Gastroesophageal sphincter (tissue), 4 donors: Measurements from ENCODE around the gene ZNF630. TPM values are rescaled to one million over a fixed set of nuclear protein-coding genes. Genes with fewer than 3 reads are reported as not detected.
A peak's percentile ranks its signal among the peaks of the same experiment; 100 is the strongest.

Experiments
- ATAC-seq: fragments of 150-250 bp; one replicate; pipeline ENCODE4 v1.9.1; 2016; ENCODE audit warnings: mild to moderate bottlenecking, moderate library complexity
- H3K27ac ChIP-seq, 4 donors: fragments of 200-600 bp; sonication (generic) in 3 of 4; 1 replicate in 3 of 4; 2 replicates in 1 of 4; pipeline ENCODE4 v1.5.1; 2016 to 2019
- H3K27me3 ChIP-seq: fragments of 200-600 bp; sonication (generic); one replicate; pipeline ENCODE4 v1.5.1; 2019
- H3K36me3 ChIP-seq, 2 donors: fragments of 200-600 bp; sonication (generic); one replicate each; pipeline ENCODE4 v1.5.1; 2019; ENCODE audit warnings: control low read depth in 1 of 2
- H3K4me1 ChIP-seq, 3 donors: fragments of 200-600 bp; sonication (generic); 1 replicate in 2 of 3; 2 replicates in 1 of 3; pipeline ENCODE4 v1.5.1; 2016 to 2019; ENCODE audit warnings: control low read depth in 2 of 3
- H3K4me3 ChIP-seq, 2 donors: fragments of 200-600 bp; sonication (generic); one replicate each; pipeline ENCODE4 v1.5.1; 2019; ENCODE audit warnings: mild to moderate bottlenecking in 1 of 2, moderate library complexity in 1 of 2
- H3K9me3 ChIP-seq, 3 donors: fragments of 200-600 bp; sonication (generic); one replicate each; pipeline ENCODE4 v1.5.1; 2017 to 2019; ENCODE audit warnings: control low read depth in 2 of 3
- CTCF ChIP-seq, 4 experiments: fragments of 200-600 bp in 2 of 4; fragments of 450-650 bp in 2 of 4; sonication (generic) in 1 of 4; IDR thresholded peaks; one replicate each; pipeline ENCODE4 v1.5.1; 2017 to 2019; ENCODE audit warnings: antibody characterized with exemption in 4 of 4, mild to moderate bottlenecking in 2 of 4, moderate library complexity in 2 of 4
- EP300 ChIP-seq: sonication (generic); formaldehyde crosslinking; IDR thresholded peaks from one replicate; pipeline ENCODE4 v1.6.1; 2017; ENCODE audit warnings: antibody characterized with exemption, mild to moderate bottlenecking
- POLR2A ChIP-seq, 2 donors: fragments of 450-650 bp; IDR thresholded peaks; one replicate each; pipeline ENCODE4 v1.6.1; 2017; ENCODE audit warnings: antibody characterized with exemption in 2 of 2, mild to moderate bottlenecking in 2 of 2, moderate library complexity in 1 of 2
- POLR2AphosphoS5 ChIP-seq: sonication (generic); formaldehyde crosslinking; IDR thresholded peaks from one replicate; pipeline ENCODE4 v1.6.1; 2017; ENCODE audit warnings: antibody characterized with exemption
- WGBS, 2 donors: methylation state at CpG; one replicate each; pipeline ENCODE4 v1.1.5; 2018; ENCODE audit warnings: low coverage in 1 of 2; 5-methylcytosine and 5-hydroxymethylcytosine counted together
- total RNA-seq, 4 donors: library from RNA; depleted of rRNA; stranded (reverse); fragments of >200 nt; gene quantifications; one replicate each; pipeline ENCODE4 v1.1.0, GENCODE V29; 2016

The ZNF630 gene
- total RNA-seq, 4 donors from 2014 or later, result 2.8 to 7.8 (median 3.8) TPM

DNA sequence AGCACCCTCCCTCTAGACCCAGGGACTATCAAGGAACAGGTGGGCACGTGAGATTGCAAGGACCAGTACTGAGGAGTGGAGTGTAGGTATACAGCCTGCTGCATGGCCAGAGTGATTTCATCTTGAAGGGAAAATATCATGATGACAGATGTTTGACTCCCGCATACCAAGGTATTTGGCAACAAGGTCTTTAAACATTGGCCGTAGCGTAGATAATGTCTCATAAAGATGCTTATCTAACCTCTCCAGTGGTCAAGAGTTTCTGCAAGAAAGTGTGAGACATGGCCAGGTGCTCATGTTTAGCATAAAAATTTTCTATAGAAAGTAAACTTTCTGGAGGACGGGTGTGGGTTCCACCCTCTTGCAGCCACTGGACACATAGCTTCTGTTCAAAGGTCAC is 18.7 kb upstream of the ZNF630 start:
- 59 to 73% methylated on average over 1 to 4 of the region's 5 CpGs for WGBS, 2 donors

DNA sequence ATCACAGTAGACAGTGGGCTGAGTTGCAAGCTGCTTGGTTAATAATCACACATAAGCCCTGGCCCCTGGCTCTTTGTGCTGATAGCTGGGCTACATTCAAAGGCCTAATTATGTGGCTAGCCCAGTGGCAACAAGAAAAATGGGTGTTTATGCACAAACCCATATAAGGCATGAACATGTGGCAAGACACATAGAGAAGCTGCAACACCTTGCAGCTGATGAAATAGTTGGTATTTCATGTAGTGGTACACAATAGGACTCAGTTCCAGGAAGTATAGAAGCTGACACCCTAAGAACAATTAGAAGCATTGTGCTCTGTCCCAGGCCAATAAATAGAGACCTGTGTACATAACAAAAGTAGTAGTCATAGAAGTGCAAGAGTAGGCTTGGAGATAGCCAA is 14.6 kb upstream of the ZNF630 start:
- ATAC-seq, result no peak
- no peaks in the 10 kb centered on the region for H3K4me1 ChIP-seq
- no peak overlapping the region for H3K4me3 ChIP-seq
- TF ChIP-seq POLR2A (IDR thresholded peaks at IDR 0.05) (no peak), EP300 (no peak)
- H3K27me3 ChIP-seq, result no peaks in the 10 kb centered on the region
- H3K27ac ChIP-seq, result no peak overlapping the region
- H3K9me3 ChIP-seq, result no peaks in the 10 kb centered on the region
- H3K36me3 ChIP-seq, result no peaks in the 10 kb centered on the region

More for the DNA sequence above, 18.7 kb upstream of the ZNF630 start:
- no peaks in the 10 kb centered on the region for H3K9me3 ChIP-seq
- no peak for ATAC-seq
- TF ChIP-seq POLR2A (IDR thresholded peaks at IDR 0.05) (no peak), POLR2AphosphoS5 (no peak)
- H3K4me3 ChIP-seq, result no peak overlapping the region
- H3K36me3 ChIP-seq, result no peaks in the 10 kb centered on the region
- H3K27me3 ChIP-seq, result no peaks in the 10 kb centered on the region
- H3K4me1 ChIP-seq, result no peaks in the 10 kb centered on the region
- H3K27ac ChIP-seq, result no peak overlapping the region

DNA sequence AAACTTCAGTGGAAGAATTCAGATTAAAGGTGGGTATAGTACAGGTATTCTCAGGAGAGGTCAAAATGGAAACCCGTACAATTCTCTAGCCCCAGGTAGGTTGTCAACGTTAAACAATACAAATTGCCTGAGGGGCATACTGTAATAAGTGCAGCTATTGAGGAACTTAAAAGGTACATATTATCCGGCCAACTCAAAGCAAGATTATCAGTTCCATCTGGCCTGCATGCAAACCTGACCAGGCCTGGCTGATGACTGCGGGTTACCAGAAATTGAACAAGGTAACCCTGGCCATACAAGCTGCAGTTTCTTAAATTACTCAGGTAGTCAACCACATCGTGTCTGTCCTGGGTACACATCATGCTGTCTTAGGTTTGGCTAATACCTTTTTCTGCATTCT is 12.3 kb upstream of the ZNF630 start:
- 63 to 100% methylated on average over 2 to 3 of the region's 5 CpGs for WGBS, 2 donors
- Histone ChIP-seq H3K27ac (no peak overlapping the region), H3K4me1 (no peaks in the 10 kb centered on the region), H3K36me3 (no peaks in the 10 kb centered on the region), H3K4me3 (no peak overlapping the region), H3K9me3 (no peaks in the 10 kb centered on the region), H3K27me3 (no peaks in the 10 kb centered on the region)
- no peak for ATAC-seq
- TF ChIP-seq CTCF (IDR thresholded peaks at IDR 0.05), result no peak
- TF ChIP-seq POLR2AphosphoS5, result no peak
- TF ChIP-seq EP300, result no peak
- TF ChIP-seq POLR2A (IDR thresholded peaks at IDR 0.05), result no peak

DNA sequence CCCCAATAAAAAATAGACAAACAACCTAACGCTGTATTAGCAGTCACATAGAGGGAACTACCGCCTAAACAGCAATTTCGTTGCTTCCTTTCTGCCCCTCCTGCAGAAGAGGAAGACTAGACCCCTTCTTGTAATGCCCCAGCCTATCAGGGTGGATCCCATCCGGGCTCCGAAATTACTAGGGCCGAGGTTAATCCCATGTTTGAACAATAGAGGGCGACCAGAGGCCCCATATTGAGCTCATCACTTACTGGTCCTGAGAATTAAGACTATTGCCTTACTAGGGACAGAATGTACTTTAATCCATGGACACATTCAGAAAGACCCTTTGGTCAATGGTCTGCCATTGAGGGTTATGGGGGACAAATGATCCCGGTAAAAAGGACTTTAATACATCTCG is 11.8 kb upstream of the ZNF630 start:
- Histone ChIP-seq H3K27ac (no peak overlapping the region), H3K36me3 (no peaks in the 10 kb centered on the region), H3K27me3 (no peaks in the 10 kb centered on the region), H3K4me1 (no peaks in the 10 kb centered on the region), H3K4me3 (no peak overlapping the region), H3K9me3 (no peaks in the 10 kb centered on the region)
- 14 to 15% methylated on average over 5 to 7 of the region's 9 CpGs for WGBS, 2 donors
- TF ChIP-seq CTCF (IDR thresholded peaks at IDR 0.05) (peak; percentile 25 to 60 (median 48)), POLR2AphosphoS5 (no peak), EP300 (no peak), POLR2A (IDR thresholded peaks at IDR 0.05) (no peak)
- ATAC-seq, result peak; percentile 65

DNA sequence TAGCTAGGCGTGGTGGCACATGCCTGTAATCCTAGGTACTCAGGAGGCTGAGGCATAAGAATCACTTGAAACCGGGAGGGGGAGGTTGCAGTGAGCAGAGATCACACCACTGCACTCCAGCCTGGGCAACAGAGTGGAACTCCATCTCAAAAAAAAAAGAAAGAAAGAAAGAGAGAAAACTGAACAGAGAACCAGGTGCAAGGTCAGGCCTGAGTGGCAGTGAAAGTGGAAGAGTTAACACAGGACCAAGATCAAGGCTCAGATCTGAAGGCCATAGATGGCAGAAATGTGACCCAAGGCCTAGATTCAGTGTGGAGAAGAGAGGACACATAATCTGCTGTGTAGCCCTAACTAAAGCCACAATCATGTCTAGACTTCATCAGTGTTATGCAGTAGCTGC is 4.9 kb upstream of the ZNF630 start:
- H3K9me3 ChIP-seq, result no peaks in the 10 kb centered on the region
- H3K4me3 ChIP-seq, result no peak overlapping the region
- no peak for ATAC-seq
- H3K4me1 ChIP-seq, result no peaks in the 10 kb centered on the region
- H3K36me3 ChIP-seq, result no peaks in the 10 kb centered on the region
- TF ChIP-seq EP300 (no peak), CTCF (IDR thresholded peaks at IDR 0.05) (no peak), POLR2AphosphoS5 (no peak), POLR2A (IDR thresholded peaks at IDR 0.05) (no peak)
- no peaks in the 10 kb centered on the region for H3K27me3 ChIP-seq
- H3K27ac ChIP-seq, result no peak overlapping the region
- WGBS, 2 donors, result no CpG with 5 or more reads among the region's 2 CpGs

DNA sequence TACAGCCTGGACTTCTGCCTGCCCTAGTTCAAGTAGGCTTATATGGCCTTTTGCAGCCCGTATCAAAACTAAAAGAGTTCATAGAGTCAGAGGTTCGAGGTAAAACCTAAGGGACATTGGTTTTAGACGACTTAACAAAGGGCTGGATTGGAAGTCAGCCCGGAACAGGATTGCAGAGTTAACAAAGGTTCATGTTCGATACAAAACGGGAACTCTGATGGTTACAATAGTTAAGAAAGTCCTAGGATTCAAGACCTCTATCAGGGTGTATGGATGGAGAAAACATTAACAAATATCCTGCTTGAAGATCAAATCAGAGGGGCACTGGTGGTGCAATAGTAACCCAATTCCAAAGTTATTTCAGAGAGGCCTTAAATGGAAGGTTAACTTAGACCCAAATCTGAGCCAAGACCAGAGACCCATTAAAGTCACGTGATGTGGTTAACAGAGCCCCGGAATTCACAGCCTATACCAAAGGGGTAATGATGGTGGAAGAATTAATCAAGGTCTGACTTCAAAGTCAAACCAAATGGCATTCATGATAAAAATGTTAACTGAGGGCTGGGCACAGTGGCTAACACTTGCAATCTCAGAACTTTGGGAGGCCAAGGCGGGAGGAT is 656 bp upstream of the ZNF630 start:
- Histone ChIP-seq H3K27ac (peak overlapping the region in 3 of 4 donors; percentile 81 to 85 (median 84)), H3K4me3 (peak overlapping the region; percentile 66 to 67), H3K9me3 (no peaks in the 10 kb centered on the region), H3K36me3 (no peaks in the 10 kb centered on the region), H3K4me1 (no peaks in the 10 kb centered on the region), H3K27me3 (no peaks in the 10 kb centered on the region)
- 64 to 68% methylated on average over 4 to 8 of the region's 9 CpGs for WGBS, 2 donors
- no peak for ATAC-seq
- TF ChIP-seq POLR2A (IDR thresholded peaks at IDR 0.05) (no peak), POLR2AphosphoS5 (no peak), EP300 (no peak), CTCF (IDR thresholded peaks at IDR 0.05) (no peak)
